Progenitor cell of endocrine pancreas (in vitro differentiated cells): Measurements from ENCODE around the gene ISLR. TPM values are rescaled to one million over a fixed set of nuclear protein-coding genes. Genes with fewer than 3 reads are reported as not detected.

Experiments
- DNase-seq: peaks from one replicate; pipeline ENCODE4 v3.0.0; 2021; ENCODE audit warnings: low spot score; ENCODE audit not compliant: unreplicated experiment
- H3K27ac Mint-ChIP-seq: 2 replicates; pipeline ENCODE4 v1.8.0; 2021; ENCODE audit warnings: mild to moderate bottlenecking, moderate library complexity, mixed read lengths
- H3K27me3 Mint-ChIP-seq: 2 replicates; pipeline ENCODE4 v1.8.0; 2021; ENCODE audit warnings: mixed read lengths
- H3K36me3 Mint-ChIP-seq: 2 replicates; pipeline ENCODE4 v1.8.0; 2022; ENCODE audit warnings: mixed read lengths; ENCODE audit not compliant: insufficient read depth
- H3K4me1 Mint-ChIP-seq: 2 replicates; pipeline ENCODE4 v1.8.0; 2021; ENCODE audit warnings: low read depth, mixed read lengths
- H3K4me3 Mint-ChIP-seq: 2 replicates; pipeline ENCODE4 v1.8.0; 2021; ENCODE audit warnings: low read depth, mild to moderate bottlenecking, moderate library complexity, mixed read lengths
- H3K9me3 Mint-ChIP-seq: 2 replicates; pipeline ENCODE4 v1.8.0; 2021; ENCODE audit warnings: low read depth, mixed read lengths
- total RNA-seq: library from RNA; stranded (reverse); gene quantifications from 2 replicates; pipeline ENCODE4 v1.2.1, GENCODE V29; 2021
- TF ChIP-seq, protein P1 (sequence below): fragments of 200-600 bp; sonication (generic); IDR thresholded peaks from one replicate; pipeline ENCODE4 v1.5.0; 2021; ENCODE audit warnings: antibody characterized with exemption, mild to moderate bottlenecking; ENCODE audit not compliant: unreplicated experiment

ISLR gene
- total RNA-seq, 1 donor from 2014 or later, result not detected

DNA sequence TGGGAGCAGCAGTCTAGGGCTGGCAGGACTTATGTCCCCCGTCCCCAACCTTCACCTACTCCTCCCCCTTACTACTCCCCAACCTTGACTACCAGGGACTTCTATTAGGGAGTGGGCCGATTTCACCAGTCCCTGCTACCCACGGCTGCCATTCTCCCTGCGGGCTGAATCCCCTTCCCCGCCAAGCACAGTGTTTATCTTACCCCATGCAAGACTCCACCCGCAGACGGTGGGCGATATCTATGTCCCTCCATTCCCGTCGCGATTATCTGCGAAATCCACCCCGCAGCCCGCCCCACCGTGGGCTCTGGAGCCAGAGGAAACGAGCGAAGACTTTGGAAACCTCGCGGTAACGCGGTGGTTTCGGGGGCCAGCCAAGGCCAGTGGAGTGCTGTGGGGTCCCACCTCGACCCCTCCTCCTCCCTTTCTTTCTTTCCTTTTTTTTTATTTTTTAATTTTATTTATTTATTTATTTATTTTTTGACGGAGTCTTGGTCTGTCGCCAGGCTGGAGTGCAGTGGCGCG lies 38.4 kb upstream of the ISLR start:
- DNase-seq, result no peak
- no peak overlapping the region for H3K27ac Mint-ChIP-seq
- H3K27me3 Mint-ChIP-seq, result peaks cover 89% of the 10 kb centered on the region
- peaks cover 12% of the 10 kb centered on the region for H3K4me1 Mint-ChIP-seq
- H3K9me3 Mint-ChIP-seq, result no peaks in the 10 kb centered on the region
- TF ChIP-seq, protein P1, sequence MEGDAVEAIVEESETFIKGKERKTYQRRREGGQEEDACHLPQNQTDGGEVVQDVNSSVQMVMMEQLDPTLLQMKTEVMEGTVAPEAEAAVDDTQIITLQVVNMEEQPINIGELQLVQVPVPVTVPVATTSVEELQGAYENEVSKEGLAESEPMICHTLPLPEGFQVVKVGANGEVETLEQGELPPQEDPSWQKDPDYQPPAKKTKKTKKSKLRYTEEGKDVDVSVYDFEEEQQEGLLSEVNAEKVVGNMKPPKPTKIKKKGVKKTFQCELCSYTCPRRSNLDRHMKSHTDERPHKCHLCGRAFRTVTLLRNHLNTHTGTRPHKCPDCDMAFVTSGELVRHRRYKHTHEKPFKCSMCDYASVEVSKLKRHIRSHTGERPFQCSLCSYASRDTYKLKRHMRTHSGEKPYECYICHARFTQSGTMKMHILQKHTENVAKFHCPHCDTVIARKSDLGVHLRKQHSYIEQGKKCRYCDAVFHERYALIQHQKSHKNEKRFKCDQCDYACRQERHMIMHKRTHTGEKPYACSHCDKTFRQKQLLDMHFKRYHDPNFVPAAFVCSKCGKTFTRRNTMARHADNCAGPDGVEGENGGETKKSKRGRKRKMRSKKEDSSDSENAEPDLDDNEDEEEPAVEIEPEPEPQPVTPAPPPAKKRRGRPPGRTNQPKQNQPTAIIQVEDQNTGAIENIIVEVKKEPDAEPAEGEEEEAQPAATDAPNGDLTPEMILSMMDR, result no peak
- no peaks in the 10 kb centered on the region for H3K36me3 Mint-ChIP-seq
- H3K4me3 Mint-ChIP-seq, result no peak overlapping the region

DNA sequence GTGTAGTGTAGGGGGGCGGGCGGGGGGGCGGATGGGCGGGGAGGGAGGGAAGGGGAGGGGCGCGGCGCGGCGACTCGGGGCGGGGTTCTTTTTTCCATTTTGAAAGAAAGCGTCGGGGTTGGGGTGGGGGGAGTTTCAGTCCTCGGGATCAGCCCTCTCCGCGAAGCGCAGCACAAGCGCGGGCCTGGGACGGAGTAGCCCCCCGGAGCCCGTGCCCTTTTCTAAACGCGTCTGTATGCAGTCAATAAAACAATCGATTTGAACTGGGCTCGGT lies 37.0 kb upstream of the ISLR start:
- peak overlapping the region; percentile 59 for H3K27ac Mint-ChIP-seq
- TF ChIP-seq, protein P1, result no peak
- peaks cover 84% of the 10 kb centered on the region for H3K27me3 Mint-ChIP-seq
- H3K4me1 Mint-ChIP-seq, result peaks cover 21% of the 10 kb centered on the region
- no peak for DNase-seq
- no peaks in the 10 kb centered on the region for H3K9me3 Mint-ChIP-seq
- no peaks in the 10 kb centered on the region for H3K36me3 Mint-ChIP-seq
- peak overlapping the region; percentile 65 for H3K4me3 Mint-ChIP-seq

DNA sequence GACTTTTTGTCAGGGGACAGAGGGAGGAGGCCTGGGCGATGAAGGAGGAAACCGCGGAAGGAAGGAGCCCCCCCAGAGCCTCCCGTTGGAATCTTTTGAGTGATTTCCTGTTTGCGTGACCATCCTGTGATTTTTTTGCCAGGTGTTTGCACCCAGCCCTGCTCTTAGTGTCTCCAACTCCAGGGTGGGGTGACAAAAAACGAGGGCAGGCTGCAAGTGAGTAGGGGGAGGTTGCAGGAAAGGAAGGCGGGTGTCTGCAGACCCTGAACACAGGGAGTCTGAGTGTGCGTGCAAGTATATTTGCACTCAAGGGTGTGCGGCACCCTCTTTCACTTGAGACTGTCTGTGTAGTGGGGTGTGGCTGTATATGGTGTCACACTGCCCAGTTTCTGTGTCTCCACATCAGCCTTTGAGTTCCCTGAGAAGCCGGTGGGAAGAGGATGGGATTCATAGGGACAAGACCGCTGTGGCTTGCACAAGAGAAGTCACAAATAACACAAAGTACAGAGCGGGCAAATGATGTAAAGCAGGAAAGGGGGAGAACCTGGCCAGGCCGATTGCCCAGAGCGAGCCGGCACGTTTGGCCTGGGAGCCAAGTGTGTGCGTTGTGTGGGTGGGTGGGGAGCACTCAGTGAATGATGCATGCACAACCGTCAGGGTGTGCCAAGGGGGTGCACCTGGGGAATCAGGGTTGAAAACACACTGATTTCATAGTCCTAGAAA lies 36.5 kb upstream of the ISLR start:
- no peaks in the 10 kb centered on the region for H3K36me3 Mint-ChIP-seq
- no peak for DNase-seq
- TF ChIP-seq, protein P1, result no peak
- H3K27me3 Mint-ChIP-seq, result peaks cover 79% of the 10 kb centered on the region
- no peaks in the 10 kb centered on the region for H3K9me3 Mint-ChIP-seq
- H3K27ac Mint-ChIP-seq, result peak overlapping the region; percentile 67
- H3K4me1 Mint-ChIP-seq, result peaks cover 21% of the 10 kb centered on the region
- H3K4me3 Mint-ChIP-seq, result peak overlapping the region; percentile 65

DNA sequence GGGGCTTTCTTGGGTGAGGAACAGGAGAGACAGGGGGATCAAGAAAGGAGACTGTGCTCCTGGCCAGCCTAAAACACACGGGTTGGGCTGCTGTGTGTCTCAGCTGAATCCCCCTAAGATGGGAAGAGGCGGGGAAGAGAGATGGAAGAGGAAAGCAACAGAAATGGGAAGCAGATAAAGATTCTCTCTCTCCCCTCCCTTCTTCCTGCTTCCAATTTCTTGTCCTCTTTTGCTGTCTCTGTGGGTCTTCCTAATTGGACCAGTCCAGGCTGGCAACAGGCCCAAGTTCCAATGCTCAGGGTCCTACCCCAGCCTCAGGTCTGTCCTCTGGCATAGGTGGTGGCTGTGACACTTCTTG lies 36.0 kb upstream of the ISLR start:
- Mint-ChIP-seq H3K27ac (peak overlapping the region; percentile 46), H3K27me3 (peaks cover 76% of the 10 kb centered on the region), H3K9me3 (no peaks in the 10 kb centered on the region), H3K4me3 (peak overlapping the region; percentile 35), H3K36me3 (no peaks in the 10 kb centered on the region), H3K4me1 (peaks cover 21% of the 10 kb centered on the region)
- DNase-seq, result no peak
- TF ChIP-seq, protein P1, result no peak

DNA sequence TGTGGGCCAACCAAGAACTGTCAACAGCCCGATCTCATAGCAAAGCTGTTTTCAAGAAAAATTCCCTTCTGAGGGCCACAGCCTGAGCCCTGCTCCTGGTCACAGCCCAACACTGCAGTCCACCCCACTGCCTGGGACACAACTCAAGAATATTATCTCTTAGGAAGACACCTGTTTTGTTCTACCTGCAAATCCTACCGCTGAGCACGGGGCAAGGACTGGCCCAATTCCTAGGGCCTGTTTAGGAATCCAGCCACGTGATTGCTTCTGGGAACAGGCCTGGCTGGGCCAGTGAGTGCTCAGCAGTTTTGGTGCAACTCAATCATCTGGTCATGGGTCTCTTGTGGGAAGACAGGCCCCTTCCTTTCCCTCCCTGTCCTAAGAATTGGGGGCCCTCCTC lies 34.9 kb upstream of the ISLR start:
- no peak for DNase-seq
- peaks cover 66% of the 10 kb centered on the region for H3K27me3 Mint-ChIP-seq
- no peak overlapping the region for H3K4me3 Mint-ChIP-seq
- no peaks in the 10 kb centered on the region for H3K9me3 Mint-ChIP-seq
- H3K36me3 Mint-ChIP-seq, result no peaks in the 10 kb centered on the region
- no peak overlapping the region for H3K27ac Mint-ChIP-seq
- peaks cover 21% of the 10 kb centered on the region for H3K4me1 Mint-ChIP-seq
- TF ChIP-seq, protein P1, result no peak
